Keratinocyte (primary cell): ENCODE data around the gene HELZ2. TPM values are rescaled to one million over a fixed set of nuclear protein-coding genes. Genes with fewer than 3 reads are reported as not detected.
A peak's percentile ranks its signal among the peaks of the same experiment; 100 is the strongest.

Experiments
- DNase-seq: peaks from one replicate; pipeline ENCODE4 v3.0.0-alpha.2; 2011; ENCODE audit warnings: low read depth, missing footprints, low spot score
- FAIRE-seq: peaks from 2 replicates; lab custom pipeline; 2011; peaks lifted over from hg19 to GRCh38; lab: Jason Lieb, UNC
- H2AFZ ChIP-seq: 2 replicates; pipeline ENCODE4 v1.6.0; 2012; ENCODE audit warnings: low read length, control low read depth, inconsistent platforms; ENCODE audit not compliant: control insufficient read depth
- H3K27ac ChIP-seq: 2 replicates; pipeline ENCODE4 v1.5.1; 2011; ENCODE audit warnings: low read length; ENCODE audit not compliant: control insufficient read depth, insufficient read depth
- H3K27me3 ChIP-seq: 3 replicates; pipeline ENCODE4 v1.6.0; 2011; ENCODE audit warnings: low read length; ENCODE audit not compliant: control insufficient read depth, insufficient read depth; ENCODE audit errors: extremely low read depth
- H3K36me3 ChIP-seq, 2 experiments: 2 replicates in 1 of 2; 3 replicates in 1 of 2; pipeline ENCODE4 v1.5.1; 2011; ENCODE audit warnings: low read length in 2 of 2, mild to moderate bottlenecking in 1 of 2; ENCODE audit not compliant: control insufficient read depth in 2 of 2, insufficient read depth in 2 of 2; ENCODE audit errors: extremely low read depth in 1 of 2
- H3K4me1 ChIP-seq: 3 replicates; pipeline ENCODE4 v1.5.1; 2011; ENCODE audit warnings: low read length; ENCODE audit not compliant: control insufficient read depth, insufficient read depth; ENCODE audit errors: extremely low read depth
- H3K4me2 ChIP-seq: 3 replicates; pipeline ENCODE4 v1.6.0; 2011; ENCODE audit warnings: low read depth, low read length; ENCODE audit not compliant: control insufficient read depth, insufficient read depth; ENCODE audit errors: extremely low read depth
- H3K4me3 ChIP-seq, 3 experiments: fragments of 200-600 bp in 1 of 3; sonication (generic) in 1 of 3; 2 replicates in 2 of 3; 3 replicates in 1 of 3; pipeline ENCODE4 v1.5.1; 2011 to 2016; ENCODE audit warnings: low read length in 3 of 3, mild to moderate bottlenecking in 3 of 3, control low read depth in 2 of 3, inconsistent platforms in 1 of 3, low read depth in 1 of 3, mixed read lengths in 1 of 3, mixed run types in 1 of 3, moderate library complexity in 1 of 3; ENCODE audit not compliant: control insufficient read depth in 2 of 3, insufficient read depth in 2 of 3; ENCODE audit errors: extremely low read depth in 1 of 3
- H3K79me2 ChIP-seq: 2 replicates; pipeline ENCODE4 v1.6.0; 2012; ENCODE audit warnings: low read length; ENCODE audit not compliant: control insufficient read depth, insufficient read depth
- H3K9ac ChIP-seq: 3 replicates; pipeline ENCODE4 v1.6.0; 2011; ENCODE audit warnings: low read length; ENCODE audit not compliant: control insufficient read depth, insufficient read depth; ENCODE audit errors: extremely low read depth
- H3K9me1 ChIP-seq: 3 replicates; pipeline ENCODE4 v1.6.0; 2011; ENCODE audit warnings: low read length; ENCODE audit not compliant: control insufficient read depth, insufficient read depth; ENCODE audit errors: extremely low read depth
- H3K9me3 ChIP-seq: 2 replicates; pipeline ENCODE4 v1.5.1; 2012; ENCODE audit warnings: low read depth, low read length; ENCODE audit not compliant: control insufficient read depth
- H4K20me1 ChIP-seq: 3 replicates; pipeline ENCODE4 v1.6.0; 2011; ENCODE audit warnings: low read length; ENCODE audit not compliant: control insufficient read depth, insufficient read depth; ENCODE audit errors: extremely low read depth
- EZH2 ChIP-seq: IDR thresholded peaks from one replicate; pipeline ENCODE4 v1.6.1; 2012; ENCODE audit warnings: inconsistent platforms, mild to moderate bottlenecking, low read length, moderate library complexity
- dilution Hi-C: fragments of 300-500 bp; cut with MboI; formaldehyde crosslinking; loops from one replicate; pipeline ENCODE4 v1.7.0; 2020; ENCODE audit warnings: low sequenced_read_pairs; ENCODE audit not compliant: extremely low pct_ligation_motif_present
- polyA plus RNA-seq, 5 experiments: library from polyadenylated mRNA; depleted of rRNA in 3 of 5; stranded (reverse) in 3 of 5; stranded (forward) in 1 of 5; unstranded in 1 of 5; fragments of >200 nt; gene quantifications; 1 replicate in 1 of 5; 2 replicates in 3 of 5; 3 replicates in 1 of 5; pipeline versions ENCODE4 v1.2.1 to v1.2.3, GENCODE V29; 2011 to 2012; ENCODE audit warnings: missing spikeins in 2 of 5, low read depth in 1 of 5, low replicate concordance in 1 of 5
- TF ChIP-seq, protein P1 (sequence below), 3 experiments: IDR thresholded peaks in 1 of 3; conservative IDR thresholded peaks in 1 of 3; optimal IDR thresholded peaks in 1 of 3; 2 replicates in 2 of 3; 3 replicates in 1 of 3; pipeline versions ENCODE3 to v1.5.1; 2011; ENCODE audit warnings: low read length in 3 of 3, mild to moderate bottlenecking in 3 of 3, moderate library complexity in 2 of 3, control low read depth in 1 of 3, inconsistent platforms in 1 of 3; ENCODE audit not compliant: insufficient read depth in 2 of 3; ENCODE audit errors: extremely low read depth in 1 of 3

HELZ2 gene
- polyA plus RNA-seq, 1 donor (not counting 4 experiments of a cell fraction or from before 2014, with no cell fraction given) = 14.8 TPM

GRCh38 chr20:63553251-63553932 is 20.6 kb downstream of the HELZ2 start:
- no peaks in the 10 kb centered on the region for H3K27me3 ChIP-seq
- H3K4me2 ChIP-seq = peak overlapping the region; percentile 79
- peak; percentile 90 for DNase-seq
- H3K9me1 ChIP-seq = no peaks in the 10 kb centered on the region
- peaks cover 0 to 4% of the 10 kb centered on the region in 2 experiments for H3K36me3 ChIP-seq
- H3K4me3 ChIP-seq = peak overlapping the region; percentile 64 to 81 (median 71)
- H3K9ac ChIP-seq = peak overlapping the region; percentile 71
- dilution Hi-C loops = no loop called here
- H4K20me1 ChIP-seq = no peaks in the 10 kb centered on the region
- no peaks in the 10 kb centered on the region for H3K79me2 ChIP-seq
- H3K4me1 ChIP-seq = peaks cover 16% of the 10 kb centered on the region
- TF ChIP-seq, protein P1, sequence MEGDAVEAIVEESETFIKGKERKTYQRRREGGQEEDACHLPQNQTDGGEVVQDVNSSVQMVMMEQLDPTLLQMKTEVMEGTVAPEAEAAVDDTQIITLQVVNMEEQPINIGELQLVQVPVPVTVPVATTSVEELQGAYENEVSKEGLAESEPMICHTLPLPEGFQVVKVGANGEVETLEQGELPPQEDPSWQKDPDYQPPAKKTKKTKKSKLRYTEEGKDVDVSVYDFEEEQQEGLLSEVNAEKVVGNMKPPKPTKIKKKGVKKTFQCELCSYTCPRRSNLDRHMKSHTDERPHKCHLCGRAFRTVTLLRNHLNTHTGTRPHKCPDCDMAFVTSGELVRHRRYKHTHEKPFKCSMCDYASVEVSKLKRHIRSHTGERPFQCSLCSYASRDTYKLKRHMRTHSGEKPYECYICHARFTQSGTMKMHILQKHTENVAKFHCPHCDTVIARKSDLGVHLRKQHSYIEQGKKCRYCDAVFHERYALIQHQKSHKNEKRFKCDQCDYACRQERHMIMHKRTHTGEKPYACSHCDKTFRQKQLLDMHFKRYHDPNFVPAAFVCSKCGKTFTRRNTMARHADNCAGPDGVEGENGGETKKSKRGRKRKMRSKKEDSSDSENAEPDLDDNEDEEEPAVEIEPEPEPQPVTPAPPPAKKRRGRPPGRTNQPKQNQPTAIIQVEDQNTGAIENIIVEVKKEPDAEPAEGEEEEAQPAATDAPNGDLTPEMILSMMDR (optimal IDR thresholded peaks at IDR 0.05 in 1 of 3, IDR thresholded peaks at IDR 0.05 in 1 of 3, conservative IDR thresholded peaks at IDR 0.05 in 1 of 3; ENCODE audit: extremely low read depth in 1 of 3, insufficient read depth in 2 of 3, low read length in 3 of 3) = no peak
- TF ChIP-seq EZH2 = no peak
- peak overlapping the region; percentile 76 for H2AFZ ChIP-seq
- FAIRE-seq = peak; percentile 72
- H3K9me3 ChIP-seq = no peaks in the 10 kb centered on the region
- H3K27ac ChIP-seq = peak overlapping the region; percentile 51

- peak overlapping the region; percentile 51 for H3K27ac ChIP-seq
- dilution Hi-C loops = no loop called here
- peak overlapping the region in 2 of 3 experiments; percentile 3 to 55 for H3K4me3 ChIP-seq
- no peaks in the 10 kb centered on the region for H4K20me1 ChIP-seq
- H3K9ac ChIP-seq = no peak overlapping the region
- H3K4me2 ChIP-seq = peak overlapping the region; percentile 67
- H3K9me3 ChIP-seq = no peaks in the 10 kb centered on the region
- H3K9me1 ChIP-seq = no peaks in the 10 kb centered on the region
- TF ChIP-seq, protein P1 (optimal IDR thresholded peaks at IDR 0.05 in 1 of 3, IDR thresholded peaks at IDR 0.05 in 1 of 3, conservative IDR thresholded peaks at IDR 0.05 in 1 of 3; ENCODE audit: extremely low read depth in 1 of 3, insufficient read depth in 2 of 3, low read length in 3 of 3) = no peak
- no peak for TF ChIP-seq EZH2
- H2AFZ ChIP-seq = no peak overlapping the region
- peak; percentile 82 for DNase-seq
- peaks cover 0 to 4% of the 10 kb centered on the region in 2 experiments for H3K36me3 ChIP-seq
- peak; percentile 82 for FAIRE-seq
- peaks cover 3% of the 10 kb centered on the region for H3K27me3 ChIP-seq
- peaks cover 16% of the 10 kb centered on the region for H3K4me1 ChIP-seq
- no peaks in the 10 kb centered on the region for H3K79me2 ChIP-seq
Measured at GRCh38 chr20:63552481-63553249, 21.4 kb downstream of the HELZ2 start.
